Measurements from ENCODE around the gene ASTE1.

The ASTE1 gene

DNA sequence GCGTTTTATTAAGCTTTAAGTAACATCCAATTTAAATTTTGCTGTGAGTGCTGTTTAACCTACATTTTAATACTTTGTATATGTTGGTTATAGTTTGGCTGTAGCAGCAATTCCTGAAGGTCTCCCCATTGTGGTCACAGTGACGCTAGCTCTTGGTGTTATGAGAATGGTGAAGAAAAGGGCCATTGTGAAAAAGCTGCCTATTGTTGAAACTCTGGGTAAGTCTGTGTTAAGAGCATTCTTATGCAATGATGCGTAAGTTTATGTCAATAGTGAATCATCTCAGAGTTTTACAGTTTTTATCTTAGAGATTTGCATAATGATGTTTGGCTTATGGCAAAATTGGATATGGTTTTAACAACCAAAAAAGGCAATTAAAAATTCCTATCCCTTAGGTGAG lies 62.7 kb downstream of the ASTE1 start:
- H3K4me3 ChIP-seq (ENCODE audit: low read depth, low read length): no peak overlapping the region
- no peak overlapping the region for H3K9ac ChIP-seq (ENCODE audit: low read length)
- peaks cover 0 to 3% of the 10 kb centered on the region in 2 experiments for H3K36me3 ChIP-seq (ENCODE audit: control insufficient read depth in 1 of 2, insufficient read depth in 2 of 2, low read length in 2 of 2)
- H3K4ac ChIP-seq (ENCODE audit: low read depth, low read length): no peak overlapping the region
- no peak overlapping the region for H4K8ac ChIP-seq (ENCODE audit: low read depth, low read length)
- H3K4me2 ChIP-seq (ENCODE audit: low read length): no peak overlapping the region
- no CpG with 5 or more reads among the region's 3 CpGs for WGBS (ENCODE audit: extremely low coverage, insufficient coverage, insufficient read length)
- H3K4me1 ChIP-seq (ENCODE audit: control insufficient read depth in 1 of 2, insufficient read depth in 2 of 2, low read length in 2 of 2): no peaks in the 10 kb centered on the region
- no peak overlapping the region for H3K18ac ChIP-seq (ENCODE audit: low read length)
- H3K23ac ChIP-seq (ENCODE audit: low read length): no peak overlapping the region
- H2BK5ac ChIP-seq (ENCODE audit: low read depth, low read length, poor library complexity): no peak overlapping the region
- peaks cover 2% of the 10 kb centered on the region for H3K79me1 ChIP-seq (ENCODE audit: low read length)
- H4K91ac ChIP-seq (ENCODE audit: low read depth, low read length): no peak overlapping the region
- H2BK12ac ChIP-seq (ENCODE audit: low read length): no peak overlapping the region
- no peak overlapping the region for H2AK5ac ChIP-seq (ENCODE audit: low read length)
- DNase-seq: peak; percentile 13 to 82
- H3K14ac ChIP-seq (ENCODE audit: low read length): no peak overlapping the region
- H2BK120ac ChIP-seq (ENCODE audit: insufficient read depth, low read length, poor library complexity): no peak overlapping the region
- no peaks in the 10 kb centered on the region for H3K9me3 ChIP-seq (ENCODE audit: insufficient read depth, low read depth, low read length)
- no peaks in the 10 kb centered on the region for H3K79me2 ChIP-seq (ENCODE audit: control insufficient read depth, insufficient read depth, low read length, poor library complexity)
- no peaks in the 10 kb centered on the region for H3K27me3 ChIP-seq (ENCODE audit: insufficient read depth, low read length)
- H2AFZ ChIP-seq (ENCODE audit: insufficient read depth, low read length, poor library complexity): no peak overlapping the region
- H4K12ac ChIP-seq (ENCODE audit: low read depth, low read length): no peak overlapping the region
- no peak overlapping the region for H3K27ac ChIP-seq (ENCODE audit: low read depth, low read length)

All from trophoblast cell (in vitro differentiated cells and primary cell).